GM12874 (cell line): Measurements from ENCODE around the gene SCMH1.

ENCODE experiments used
- TF ChIP-seq, protein P1 (sequence below): IDR thresholded peaks from 2 replicates; pipeline ENCODE4 v1.5.1; 2011; ENCODE audit warnings: low read depth, mild to moderate bottlenecking, control low read depth, low read length, moderate library complexity; ENCODE audit not compliant: insufficient read depth

SCMH1 gene

GRCh38 chr1:41109310-41110197 lies 132.6 kb downstream of the SCMH1 start:
- TF ChIP-seq, protein P1, sequence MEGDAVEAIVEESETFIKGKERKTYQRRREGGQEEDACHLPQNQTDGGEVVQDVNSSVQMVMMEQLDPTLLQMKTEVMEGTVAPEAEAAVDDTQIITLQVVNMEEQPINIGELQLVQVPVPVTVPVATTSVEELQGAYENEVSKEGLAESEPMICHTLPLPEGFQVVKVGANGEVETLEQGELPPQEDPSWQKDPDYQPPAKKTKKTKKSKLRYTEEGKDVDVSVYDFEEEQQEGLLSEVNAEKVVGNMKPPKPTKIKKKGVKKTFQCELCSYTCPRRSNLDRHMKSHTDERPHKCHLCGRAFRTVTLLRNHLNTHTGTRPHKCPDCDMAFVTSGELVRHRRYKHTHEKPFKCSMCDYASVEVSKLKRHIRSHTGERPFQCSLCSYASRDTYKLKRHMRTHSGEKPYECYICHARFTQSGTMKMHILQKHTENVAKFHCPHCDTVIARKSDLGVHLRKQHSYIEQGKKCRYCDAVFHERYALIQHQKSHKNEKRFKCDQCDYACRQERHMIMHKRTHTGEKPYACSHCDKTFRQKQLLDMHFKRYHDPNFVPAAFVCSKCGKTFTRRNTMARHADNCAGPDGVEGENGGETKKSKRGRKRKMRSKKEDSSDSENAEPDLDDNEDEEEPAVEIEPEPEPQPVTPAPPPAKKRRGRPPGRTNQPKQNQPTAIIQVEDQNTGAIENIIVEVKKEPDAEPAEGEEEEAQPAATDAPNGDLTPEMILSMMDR = no peak

DNA sequence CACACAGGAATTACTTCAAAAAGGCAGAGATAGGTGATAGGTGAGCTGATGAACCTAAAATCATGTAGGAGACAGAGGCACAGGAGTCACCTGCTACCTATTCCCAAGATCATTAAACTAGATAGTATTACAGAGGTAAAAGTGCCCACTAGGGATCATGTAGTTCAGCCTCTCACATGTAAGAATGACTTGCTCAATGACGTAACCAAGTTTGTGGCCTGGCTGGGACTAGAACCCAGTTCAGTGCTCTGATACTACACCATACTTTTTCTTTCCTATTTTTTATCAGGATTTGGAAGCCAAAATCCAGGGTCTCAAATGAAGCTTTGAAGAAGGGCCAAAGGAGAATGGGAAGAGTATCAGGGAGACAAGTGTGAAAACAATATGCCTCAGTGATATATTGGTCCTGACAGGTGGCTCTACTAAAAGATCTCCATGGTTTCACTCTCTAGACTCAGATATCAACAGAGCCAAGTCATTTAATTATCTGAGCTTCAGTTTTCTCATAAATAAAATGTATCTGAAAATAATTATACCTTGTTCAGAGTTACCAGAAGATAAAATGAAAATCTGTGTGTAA lies 133.3 kb downstream of the SCMH1 start:
- TF ChIP-seq, protein P1 = no peak

DNA sequence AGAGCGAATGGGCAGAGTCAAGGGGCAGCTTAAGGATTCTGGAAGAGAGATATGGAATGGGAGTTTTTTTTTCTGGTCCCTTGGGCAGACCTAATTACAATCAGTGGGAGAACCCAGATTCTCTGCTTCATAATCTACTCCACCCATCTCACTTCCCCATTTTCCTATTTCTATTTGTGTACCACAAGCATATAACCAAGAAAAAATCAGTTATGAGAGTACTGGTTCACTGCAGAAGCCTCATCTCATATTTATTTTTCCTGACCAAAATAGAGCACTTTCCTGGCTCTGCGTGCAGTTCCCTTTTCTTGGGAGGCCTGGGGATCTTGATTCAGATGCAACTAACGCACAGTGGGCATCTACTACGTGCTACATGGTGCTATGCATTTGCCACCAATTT lies 138.3 kb downstream of the SCMH1 start:
- TF ChIP-seq, protein P1 = no peak

DNA sequence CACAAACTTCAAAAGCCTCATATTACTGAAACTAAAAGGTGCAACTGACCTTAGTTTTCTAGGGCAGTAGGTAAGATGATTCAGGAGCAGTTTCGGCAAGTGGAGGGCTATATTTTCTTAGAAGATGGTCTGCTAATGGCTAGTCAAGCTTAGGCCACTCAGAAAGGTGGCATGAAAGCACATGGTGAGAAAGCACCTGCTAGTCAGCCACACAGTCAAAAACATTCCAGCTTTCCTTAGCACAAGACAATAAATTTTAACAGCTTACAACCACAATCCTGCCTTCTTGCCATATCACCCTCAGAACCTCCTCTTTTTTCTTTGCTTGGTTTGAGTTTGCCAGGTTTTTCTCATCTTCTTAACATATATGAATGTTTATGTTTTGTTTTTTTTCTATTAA lies 139.5 kb downstream of the SCMH1 start:
- TF ChIP-seq, protein P1 = no peak

DNA sequence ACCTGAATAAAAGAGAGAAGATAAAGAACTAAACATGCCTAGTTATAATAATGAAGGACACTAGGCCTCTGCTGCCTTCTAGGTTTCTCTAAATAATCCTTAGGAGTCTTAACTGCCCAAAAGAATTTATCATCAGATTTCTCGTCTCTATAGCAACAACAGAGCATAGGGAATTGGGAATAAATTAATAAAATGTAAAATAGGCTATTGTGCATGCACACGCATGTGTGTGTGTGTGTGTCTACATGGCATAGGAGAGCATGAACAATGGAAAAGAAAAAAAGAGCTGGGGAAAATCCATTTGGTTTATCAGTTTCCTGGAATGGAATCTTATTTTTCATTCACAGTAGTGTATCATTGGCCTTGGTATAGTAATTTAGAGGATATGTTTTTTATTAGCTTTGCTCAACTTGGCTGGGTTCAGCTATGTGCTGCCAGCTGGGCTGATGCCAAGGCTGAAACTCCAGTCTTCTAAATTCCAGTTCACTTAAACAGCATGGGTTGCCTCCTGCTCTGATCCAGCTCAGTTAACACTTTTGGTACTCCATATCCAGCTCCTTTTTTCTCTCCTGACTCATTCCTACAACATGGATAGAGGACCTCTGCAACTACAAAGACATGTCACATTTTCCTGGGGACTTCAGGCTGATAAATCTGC lies 140.0 kb downstream of the SCMH1 start:
- TF ChIP-seq, protein P1 = no peak

- TF ChIP-seq, protein P1 = no peak
Observed at GRCh38 chr1:41101076-41101475, 141.0 kb downstream of the SCMH1 start.

DNA sequence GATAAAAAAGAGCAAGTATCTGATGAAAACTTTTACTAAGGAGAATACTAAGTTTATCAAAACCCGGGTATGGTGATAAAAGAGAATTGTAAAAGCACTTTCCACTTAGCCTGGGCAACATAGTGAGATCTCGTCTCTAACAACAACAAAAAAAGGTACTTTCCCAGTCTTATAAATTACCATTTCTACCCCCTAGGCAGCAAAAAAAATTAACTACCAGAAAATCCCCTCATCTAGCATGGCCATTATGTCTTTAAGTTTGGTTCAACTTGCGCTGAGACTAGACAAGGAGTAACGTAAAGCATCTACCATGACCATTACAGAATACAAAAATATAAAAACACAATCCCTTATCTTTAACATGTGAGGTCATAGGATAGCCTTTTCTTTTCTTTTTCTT lies 141.9 kb downstream of the SCMH1 start:
- TF ChIP-seq, protein P1 = no peak
